ENCODE data around the gene LYPD6B.

Gene LYPD6B

DNA sequence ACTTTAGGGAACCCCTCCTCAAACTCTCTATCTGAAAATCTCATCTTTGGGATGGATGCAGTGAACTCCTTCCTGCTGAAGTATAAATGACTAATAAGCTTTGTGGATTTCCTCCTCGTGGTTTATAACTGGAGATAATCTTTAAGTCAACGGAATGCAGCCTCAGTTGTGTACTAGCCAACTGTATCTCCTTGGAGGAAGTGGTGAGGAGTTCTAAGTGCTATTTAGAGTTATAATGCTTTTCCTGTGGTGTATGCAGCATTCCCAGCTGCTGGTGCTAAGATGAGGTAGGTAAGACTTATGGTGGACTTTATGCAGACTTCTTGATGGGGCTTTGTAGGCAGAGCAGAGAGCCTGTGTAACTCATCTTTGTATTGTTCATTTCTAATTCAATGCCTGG is 90.9 kb downstream of the LYPD6B start:
- TF ChIP-seq, protein P1, sequence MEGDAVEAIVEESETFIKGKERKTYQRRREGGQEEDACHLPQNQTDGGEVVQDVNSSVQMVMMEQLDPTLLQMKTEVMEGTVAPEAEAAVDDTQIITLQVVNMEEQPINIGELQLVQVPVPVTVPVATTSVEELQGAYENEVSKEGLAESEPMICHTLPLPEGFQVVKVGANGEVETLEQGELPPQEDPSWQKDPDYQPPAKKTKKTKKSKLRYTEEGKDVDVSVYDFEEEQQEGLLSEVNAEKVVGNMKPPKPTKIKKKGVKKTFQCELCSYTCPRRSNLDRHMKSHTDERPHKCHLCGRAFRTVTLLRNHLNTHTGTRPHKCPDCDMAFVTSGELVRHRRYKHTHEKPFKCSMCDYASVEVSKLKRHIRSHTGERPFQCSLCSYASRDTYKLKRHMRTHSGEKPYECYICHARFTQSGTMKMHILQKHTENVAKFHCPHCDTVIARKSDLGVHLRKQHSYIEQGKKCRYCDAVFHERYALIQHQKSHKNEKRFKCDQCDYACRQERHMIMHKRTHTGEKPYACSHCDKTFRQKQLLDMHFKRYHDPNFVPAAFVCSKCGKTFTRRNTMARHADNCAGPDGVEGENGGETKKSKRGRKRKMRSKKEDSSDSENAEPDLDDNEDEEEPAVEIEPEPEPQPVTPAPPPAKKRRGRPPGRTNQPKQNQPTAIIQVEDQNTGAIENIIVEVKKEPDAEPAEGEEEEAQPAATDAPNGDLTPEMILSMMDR (IDR thresholded peaks at IDR 0.05; ENCODE audit: borderline replicate concordance, insufficient read depth, low read depth, low read length), result no peak

DNA sequence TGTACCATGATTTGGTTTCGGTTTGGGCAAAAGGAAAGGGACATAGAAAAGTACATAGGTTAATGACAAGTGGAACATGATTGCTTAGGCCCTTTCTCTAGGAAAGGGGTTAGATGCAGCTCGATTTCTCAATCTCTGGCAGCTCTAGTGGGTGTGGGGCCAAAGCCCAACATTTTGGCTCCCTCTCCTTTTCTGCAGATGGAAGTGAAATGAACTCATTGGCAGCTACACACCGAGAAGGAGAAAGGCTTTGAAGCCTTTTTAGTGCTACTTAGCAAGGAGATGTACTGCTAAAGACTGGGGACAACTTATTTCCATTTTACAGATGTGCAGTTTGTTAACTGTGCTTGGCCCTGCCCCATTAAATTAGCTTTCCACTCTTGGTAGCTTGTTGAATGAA is 93.8 kb downstream of the LYPD6B start:
- TF ChIP-seq, protein P1 (IDR thresholded peaks at IDR 0.05; ENCODE audit: borderline replicate concordance, insufficient read depth, low read depth, low read length), result no peak
- no peak overlapping the region for H3K4me3 ChIP-seq (ENCODE audit: low read depth, low read length)

More for the DNA sequence above, 90.9 kb downstream of the LYPD6B start:
- no peak overlapping the region for H3K4me3 ChIP-seq (ENCODE audit: low read depth, low read length)

DNA sequence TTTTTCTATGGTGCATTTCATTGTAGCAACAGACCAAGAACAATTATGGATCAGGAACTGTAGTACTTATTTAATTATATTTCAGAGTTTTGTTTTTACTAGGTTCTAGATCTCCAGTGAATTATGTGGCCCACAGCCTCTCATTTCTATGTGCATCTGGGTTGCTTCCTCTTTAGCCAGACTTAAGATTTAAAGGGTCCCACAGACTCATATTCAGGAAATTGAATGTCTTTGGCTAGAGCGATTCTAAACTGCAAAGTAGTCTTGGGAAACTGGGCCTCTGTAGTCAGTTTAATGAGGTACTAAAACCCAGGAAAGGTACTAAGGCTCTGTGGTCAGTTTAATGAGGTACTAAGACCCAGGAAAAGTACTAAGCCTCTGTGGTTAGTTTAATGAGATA is 94.4 kb downstream of the LYPD6B start:
- TF ChIP-seq, protein P1 (IDR thresholded peaks at IDR 0.05; ENCODE audit: borderline replicate concordance, insufficient read depth, low read depth, low read length), result no peak
- H3K4me3 ChIP-seq (ENCODE audit: low read depth, low read length), result no peak overlapping the region

DNA sequence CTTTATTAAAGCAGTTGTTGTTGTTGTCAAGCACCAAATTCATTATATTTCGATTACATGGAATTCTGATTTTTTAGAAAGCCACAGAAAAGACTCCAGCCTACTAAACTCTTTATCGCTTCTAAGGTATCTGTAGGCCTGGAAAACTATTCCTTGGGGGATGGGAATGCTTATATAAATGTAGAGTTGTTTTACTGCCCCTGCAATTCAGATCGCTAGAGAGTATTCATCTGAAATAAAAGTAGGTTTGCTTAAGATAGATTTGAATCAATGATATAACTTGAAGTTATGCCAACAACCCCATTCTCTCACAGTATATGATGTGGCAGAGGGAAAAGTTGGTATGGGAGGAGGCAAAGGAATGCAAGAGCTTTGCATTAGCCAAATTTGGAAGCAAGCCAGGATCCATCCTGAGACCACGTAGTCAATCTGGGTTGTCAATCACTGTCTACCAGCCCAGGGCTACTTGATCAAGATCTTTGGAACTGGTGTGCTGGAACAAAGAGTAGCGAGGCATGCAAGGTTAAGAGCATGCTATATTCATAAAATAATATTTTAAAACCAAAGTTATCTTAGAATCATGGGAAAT is 95.9 kb downstream of the LYPD6B start:
- TF ChIP-seq, protein P1 (IDR thresholded peaks at IDR 0.05; ENCODE audit: borderline replicate concordance, insufficient read depth, low read depth, low read length), result no peak
- H3K4me3 ChIP-seq (ENCODE audit: low read depth, low read length), result no peak overlapping the region

DNA sequence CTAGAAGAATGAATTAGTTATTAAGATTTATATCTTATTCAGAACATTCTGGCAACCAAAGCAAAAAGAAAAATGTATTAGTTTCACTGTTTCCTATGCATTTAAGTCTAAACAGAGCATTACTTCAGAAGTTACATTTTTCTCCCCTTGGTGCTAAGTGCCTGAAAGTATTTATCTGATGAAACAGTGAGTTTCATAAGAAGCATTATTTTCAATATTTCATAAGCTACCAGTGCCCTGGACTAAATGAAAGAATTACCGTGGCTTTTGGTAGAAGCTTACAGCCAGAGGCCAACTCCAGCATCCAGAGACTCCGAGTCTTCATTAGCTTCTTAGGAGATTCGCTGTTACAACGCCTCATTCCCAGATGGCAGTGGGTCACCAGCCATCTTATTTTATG is 97.6 kb downstream of the LYPD6B start:
- TF ChIP-seq, protein P1 (IDR thresholded peaks at IDR 0.05; ENCODE audit: borderline replicate concordance, insufficient read depth, low read depth, low read length), result no peak
- no peak overlapping the region for H3K4me3 ChIP-seq (ENCODE audit: low read depth, low read length)

DNA sequence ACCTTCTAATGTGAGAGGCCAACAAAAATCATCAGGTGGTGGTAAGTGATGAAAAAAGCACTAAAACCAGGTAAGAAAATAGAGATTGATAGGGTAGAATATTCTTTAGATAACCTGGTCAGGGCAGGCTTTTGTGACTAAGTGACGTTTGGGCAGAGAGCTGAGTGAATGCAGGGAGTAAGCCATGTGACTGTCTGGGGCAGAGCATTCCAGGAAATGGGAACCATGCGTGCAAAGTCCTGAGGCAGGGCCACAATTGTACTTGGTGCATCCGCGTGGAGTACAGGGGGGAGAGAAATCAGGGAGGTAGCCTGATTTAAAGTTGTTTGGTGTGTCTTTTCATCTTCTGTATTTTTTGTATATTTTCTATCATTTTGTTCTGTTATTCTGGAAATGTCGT is 102.5 kb downstream of the LYPD6B start:
- TF ChIP-seq, protein P1 (IDR thresholded peaks at IDR 0.05; ENCODE audit: borderline replicate concordance, insufficient read depth, low read depth, low read length), result no peak
- no peak overlapping the region for H3K4me3 ChIP-seq (ENCODE audit: low read depth, low read length)

DNA sequence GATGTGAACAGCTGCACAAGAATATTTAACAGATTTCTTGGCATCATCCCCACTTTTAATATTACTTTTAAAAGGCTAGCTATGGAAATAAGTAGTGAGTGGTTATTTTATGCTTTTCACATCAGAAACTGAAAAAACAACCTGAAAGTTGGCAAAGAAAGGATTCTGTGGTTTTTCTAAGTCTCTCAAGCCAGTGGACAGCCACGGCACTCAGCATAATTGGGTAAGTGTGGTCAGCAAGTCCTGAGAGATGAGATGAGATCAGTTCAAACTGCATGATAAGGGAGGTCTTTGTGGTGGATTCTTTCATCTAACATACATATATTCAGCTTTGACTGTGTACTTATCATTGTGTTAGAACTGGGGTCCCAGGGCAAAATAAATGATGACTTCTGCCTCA is 105.2 kb downstream of the LYPD6B start:
- no peak overlapping the region for H3K4me3 ChIP-seq (ENCODE audit: low read depth, low read length)
- TF ChIP-seq, protein P1 (IDR thresholded peaks at IDR 0.05; ENCODE audit: borderline replicate concordance, insufficient read depth, low read depth, low read length), result no peak
